ENCODE results near the gene POU2AF3. TPM values are rescaled to one million over a fixed set of nuclear protein-coding genes. Genes with fewer than 3 reads are reported as not detected.

Gene POU2AF3
- total RNA-seq, 1 experiment from 2014 or later = 2.7 TPM

- ChIA-PET POLR2A (no interaction called here), CTCF (no interaction called here)
- Mint-ChIP-seq H3K9me3 (no peaks in the 10 kb centered on the region), H3K27ac (no peak overlapping the region), H3K27me3 (ENCODE audit: low read depth) (no peaks in the 10 kb centered on the region; the same call in 1 of the 2 replicates), H3K36me3 (no peaks in the 10 kb centered on the region), H3K4me1 (no peaks in the 10 kb centered on the region), H3K4me3 (no peak overlapping the region)
- TF ChIP-seq USF2 (CRISPR knock-in tag; IDR thresholded peaks at IDR 0.05) (no peak), CDX4 (CRISPR knock-in tag; IDR thresholded peaks at IDR 0.05; ENCODE audit: borderline replicate concordance) (no peak)
- ATAC-seq (no peak), DNase-seq (ENCODE audit: low spot score) (no peak)
Observed at GRCh38 chr11:111354601-111354891, 56.2 kb downstream of the POU2AF3 start.

GRCh38 chr11:111355101-111355500 lies 56.8 kb downstream of the POU2AF3 start:
- ChIA-PET POLR2A (no interaction called here), CTCF (no interaction called here)
- Mint-ChIP-seq H3K27ac (no peak overlapping the region), H3K4me3 (no peak overlapping the region), H3K36me3 (no peaks in the 10 kb centered on the region), H3K9me3 (no peaks in the 10 kb centered on the region), H3K27me3 (ENCODE audit: low read depth) (no peaks in the 10 kb centered on the region; the same call in 1 of the 2 replicates), H3K4me1 (no peaks in the 10 kb centered on the region)
- no peak for DNase-seq (ENCODE audit: low spot score)
- ATAC-seq = no peak
- TF ChIP-seq KAT7 (CRISPR knock-in tag; IDR thresholded peaks at IDR 0.05; ENCODE audit: borderline replicate concordance) = no peak

GRCh38 chr11:111355956-111356659 lies 57.8 kb downstream of the POU2AF3 start:
- Mint-ChIP-seq H3K36me3 (no peaks in the 10 kb centered on the region), H3K4me1 (no peaks in the 10 kb centered on the region), H3K4me3 (no peak overlapping the region), H3K27me3 (ENCODE audit: low read depth) (no peaks in the 10 kb centered on the region; the same call in 1 of the 2 replicates), H3K27ac (no peak overlapping the region), H3K9me3 (no peaks in the 10 kb centered on the region)
- ATAC-seq (no peak), DNase-seq (ENCODE audit: low spot score) (no peak)
- POLR2A ChIA-PET = no interaction called here
- CTCF ChIA-PET = no interaction called here
- TF ChIP-seq NR2C2 (CRISPR knock-in tag; IDR thresholded peaks at IDR 0.05) (no peak), ZNF263 (CRISPR knock-in tag; IDR thresholded peaks at IDR 0.05; ENCODE audit: low read depth) (no peak)

GRCh38 chr11:111356660-111357048 lies 58.3 kb downstream of the POU2AF3 start:
- H3K9me3 Mint-ChIP-seq = no peaks in the 10 kb centered on the region
- no peak overlapping the region for H3K27ac Mint-ChIP-seq

More at GRCh38 chr11:111356660-111357048, 58.3 kb downstream of the POU2AF3 start:
- TF ChIP-seq USF2 (CRISPR knock-in tag; IDR thresholded peaks at IDR 0.05) (no peak), ZNF317 (CRISPR knock-in tag; IDR thresholded peaks at IDR 0.05; ENCODE audit: borderline replicate concordance, low read depth) (no peak), FOXK1 (CRISPR knock-in tag; IDR thresholded peaks at IDR 0.05) (no peak), ZNF121 (CRISPR knock-in tag; IDR thresholded peaks at IDR 0.05) (no peak), ZNF232 (CRISPR knock-in tag; IDR thresholded peaks at IDR 0.05) (no peak), ZNF423 (CRISPR knock-in tag; IDR thresholded peaks at IDR 0.05) (no peak), ATF3 (CRISPR knock-in tag; conservative IDR thresholded peaks at IDR 0.05) (no peak), E2F1 (CRISPR knock-in tag; IDR thresholded peaks at IDR 0.05) (no peak)
- H3K36me3 Mint-ChIP-seq = no peaks in the 10 kb centered on the region
- CTCF ChIA-PET = no interaction called here
- H3K4me1 Mint-ChIP-seq = no peaks in the 10 kb centered on the region
- ATAC-seq (no peak), DNase-seq (ENCODE audit: low spot score) (no peak)
- H3K27me3 Mint-ChIP-seq (ENCODE audit: low read depth) = no peaks in the 10 kb centered on the region; the same call in 1 of the 2 replicates
- POLR2A ChIA-PET = no interaction called here
- H3K4me3 Mint-ChIP-seq = no peak overlapping the region

Measured in WTC11 (cell line).